Pericardium fibroblast (primary cell): ENCODE results near the gene ABCD2. TPM values are rescaled to one million over a fixed set of nuclear protein-coding genes. Genes with fewer than 3 reads are reported as not detected.

Experiments used
- total RNA-seq: library from RNA; depleted of rRNA; stranded (reverse); fragments of >200 nt; gene quantifications from 2 replicates; pipeline ENCODE4 v1.2.3, GENCODE V29; 2015

ABCD2 gene
- under 0.01 and 0.17 TPM in 2 replicates for total RNA-seq

GRCh38 chr12:39619660-39620433, at the start of gene ABCD2:
ABCD2 (minus strand) TSS chr12:39619803; CDS start chr12:39619615, 188 bp downstream.

Other genes with a start within 250 kb of the ABCD2 start
- 4.4 and 11.0 TPM in 2 replicates for gene KIF21A, start 176.7 kb downstream of the ABCD2 start, total RNA-seq